GM06990 (cell line): ENCODE measurements around the gene P2RY4.
"Not testable (repeated sequence)": the region's sequence is repeated elsewhere in the genome, so short reads cannot be mapped to it uniquely, and the experiment has no call there.

Experiments
- DNase-seq: peaks from one replicate; pipeline ENCODE4 v3.0.0-alpha.2; 2011; ENCODE audit not compliant: insufficient read length; ENCODE audit errors: extremely low read depth
- H3K27me3 ChIP-seq: replicated peaks from 2 replicates; pipeline ENCODE4 v1.6.0; 2011; ENCODE audit warnings: low read length; ENCODE audit not compliant: control insufficient read depth, insufficient read depth
- H3K36me3 ChIP-seq: 2 replicates; pipeline ENCODE4 v1.5.1; 2011; ENCODE audit warnings: low read length; ENCODE audit not compliant: control insufficient read depth, insufficient read depth
- H3K4me3 ChIP-seq: replicated peaks from 2 replicates; pipeline ENCODE4 v1.5.1; 2011; ENCODE audit warnings: low read depth, mild to moderate bottlenecking, control low read depth, low read length
- TF ChIP-seq, protein P1 (sequence below): IDR thresholded peaks from 2 replicates; pipeline ENCODE4 v1.5.1; 2011; ENCODE audit warnings: low read length, control low read depth, mild to moderate bottlenecking, inconsistent platforms; ENCODE audit not compliant: insufficient read depth, poor library complexity, severe bottlenecking

The P2RY4 gene

DNA sequence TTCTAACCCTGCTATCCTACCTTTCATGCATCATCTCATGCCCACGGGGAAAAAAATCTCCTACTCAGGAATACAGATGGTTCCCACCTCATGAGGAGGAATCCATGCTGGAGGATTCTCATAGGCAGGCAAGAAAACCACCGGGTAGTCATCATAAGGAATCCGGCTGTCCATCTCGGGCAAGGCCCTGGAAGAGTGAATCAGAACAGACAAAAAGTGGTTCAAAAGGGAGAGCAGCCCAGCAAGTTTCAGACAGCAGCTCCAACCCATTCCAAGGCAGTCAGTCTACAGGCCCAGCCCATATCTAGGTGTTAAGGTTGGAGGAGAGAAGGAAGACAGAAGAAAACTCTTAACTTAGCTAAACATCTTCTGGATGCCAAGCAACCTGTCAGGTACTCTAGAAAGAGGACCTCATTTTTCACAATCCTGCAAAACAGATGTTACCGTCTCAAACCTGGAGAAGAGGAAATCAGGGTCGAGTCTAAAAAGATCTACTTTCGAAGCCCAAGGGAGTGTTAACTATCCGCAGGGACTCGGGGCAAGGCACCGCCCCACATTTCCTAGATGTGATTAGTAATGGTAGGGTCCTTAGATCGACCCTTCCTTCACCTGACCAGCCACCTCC lies 29.3 kb upstream of the P2RY4 start:
- peak overlapping the region; percentile 79 for H3K4me3 ChIP-seq

DNA sequence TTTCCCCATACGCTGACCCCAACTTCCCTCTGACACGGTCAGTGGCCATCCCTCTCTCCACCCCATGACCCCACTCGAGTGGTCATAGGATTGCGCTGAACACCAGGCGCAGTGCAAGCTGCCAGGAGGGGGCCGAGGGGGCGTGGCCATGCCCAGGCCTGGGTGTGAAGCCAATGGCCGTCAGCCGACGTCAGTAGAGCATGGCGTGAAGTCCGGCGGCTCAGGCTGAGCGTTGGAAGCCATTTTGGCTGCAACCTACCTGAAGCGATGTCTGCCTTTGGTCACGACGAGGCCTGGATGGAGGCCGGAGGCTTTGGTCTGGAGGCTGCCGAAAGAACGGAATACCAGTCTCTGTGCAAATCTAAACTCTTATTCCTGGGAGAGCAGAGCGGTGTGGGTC lies 21.9 kb upstream of the P2RY4 start, which contains the start of gene RAB41:
Gene RAB41 (plus strand): TSS at position 222 of the 400 bp plus-strand sequence. CDS start 46 bp downstream, at position 268.
- TF ChIP-seq, protein P1, sequence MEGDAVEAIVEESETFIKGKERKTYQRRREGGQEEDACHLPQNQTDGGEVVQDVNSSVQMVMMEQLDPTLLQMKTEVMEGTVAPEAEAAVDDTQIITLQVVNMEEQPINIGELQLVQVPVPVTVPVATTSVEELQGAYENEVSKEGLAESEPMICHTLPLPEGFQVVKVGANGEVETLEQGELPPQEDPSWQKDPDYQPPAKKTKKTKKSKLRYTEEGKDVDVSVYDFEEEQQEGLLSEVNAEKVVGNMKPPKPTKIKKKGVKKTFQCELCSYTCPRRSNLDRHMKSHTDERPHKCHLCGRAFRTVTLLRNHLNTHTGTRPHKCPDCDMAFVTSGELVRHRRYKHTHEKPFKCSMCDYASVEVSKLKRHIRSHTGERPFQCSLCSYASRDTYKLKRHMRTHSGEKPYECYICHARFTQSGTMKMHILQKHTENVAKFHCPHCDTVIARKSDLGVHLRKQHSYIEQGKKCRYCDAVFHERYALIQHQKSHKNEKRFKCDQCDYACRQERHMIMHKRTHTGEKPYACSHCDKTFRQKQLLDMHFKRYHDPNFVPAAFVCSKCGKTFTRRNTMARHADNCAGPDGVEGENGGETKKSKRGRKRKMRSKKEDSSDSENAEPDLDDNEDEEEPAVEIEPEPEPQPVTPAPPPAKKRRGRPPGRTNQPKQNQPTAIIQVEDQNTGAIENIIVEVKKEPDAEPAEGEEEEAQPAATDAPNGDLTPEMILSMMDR: no peak
- DNase-seq: no peak
- no peak within 1 kb of the TSS for H3K4me3 ChIP-seq
- no peaks in the 10 kb centered on the region for H3K36me3 ChIP-seq
- no peaks in the 10 kb centered on the region for H3K27me3 ChIP-seq

More for the DNA sequence above, 29.3 kb upstream of the P2RY4 start:
- Histone ChIP-seq H3K36me3 (no peaks in the 10 kb centered on the region), H3K27me3 (no peaks in the 10 kb centered on the region)
- DNase-seq: no peak
- TF ChIP-seq, protein P1: no peak

DNA sequence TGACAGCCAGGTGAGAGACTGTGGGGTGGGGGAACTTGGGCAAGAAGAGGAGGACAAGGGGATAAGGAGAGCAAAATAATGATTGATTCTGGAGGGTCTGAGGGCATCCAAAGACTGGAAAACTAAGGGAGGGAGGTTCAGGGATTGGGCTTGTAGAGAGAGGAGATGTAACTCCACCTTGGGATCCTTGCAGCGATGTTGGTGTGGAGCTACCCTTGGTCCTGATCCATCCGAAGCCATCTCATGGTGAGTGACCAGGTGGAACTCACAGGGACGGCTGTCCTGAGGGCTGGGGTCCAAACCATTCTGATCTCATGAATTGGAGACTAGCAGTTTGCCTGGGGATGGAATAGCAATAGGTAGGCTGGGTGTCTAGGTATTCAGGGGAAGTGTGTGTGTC lies 20.6 kb upstream of the P2RY4 start:
- no peak for DNase-seq
- no peaks in the 10 kb centered on the region for H3K36me3 ChIP-seq
- H3K4me3 ChIP-seq: no peak overlapping the region
- TF ChIP-seq, protein P1: no peak
- H3K27me3 ChIP-seq: no peaks in the 10 kb centered on the region

DNA sequence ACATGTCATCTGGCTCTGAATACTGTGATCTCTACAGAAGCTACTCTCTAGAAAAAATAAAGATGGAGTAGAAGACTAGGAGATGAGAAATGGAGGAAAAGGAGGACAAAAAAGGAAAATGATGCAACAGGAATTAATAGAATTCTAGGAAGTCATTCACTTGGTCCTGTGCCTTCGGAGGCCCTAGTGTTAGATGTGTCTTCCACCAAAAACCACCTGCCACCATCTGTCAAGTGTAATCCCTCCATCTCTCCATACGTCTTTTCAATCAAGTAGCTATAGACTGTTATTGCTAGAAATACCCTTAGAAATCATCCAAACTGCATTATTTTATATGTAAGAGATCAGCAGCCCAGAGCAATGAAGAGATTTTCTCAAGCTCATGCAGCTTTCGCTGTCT lies 19.1 kb upstream of the P2RY4 start:
- Histone ChIP-seq H3K36me3 (no peaks in the 10 kb centered on the region), H3K4me3 (no peak overlapping the region), H3K27me3 (no peaks in the 10 kb centered on the region)
- DNase-seq: no peak
- TF ChIP-seq, protein P1: no peak

DNA sequence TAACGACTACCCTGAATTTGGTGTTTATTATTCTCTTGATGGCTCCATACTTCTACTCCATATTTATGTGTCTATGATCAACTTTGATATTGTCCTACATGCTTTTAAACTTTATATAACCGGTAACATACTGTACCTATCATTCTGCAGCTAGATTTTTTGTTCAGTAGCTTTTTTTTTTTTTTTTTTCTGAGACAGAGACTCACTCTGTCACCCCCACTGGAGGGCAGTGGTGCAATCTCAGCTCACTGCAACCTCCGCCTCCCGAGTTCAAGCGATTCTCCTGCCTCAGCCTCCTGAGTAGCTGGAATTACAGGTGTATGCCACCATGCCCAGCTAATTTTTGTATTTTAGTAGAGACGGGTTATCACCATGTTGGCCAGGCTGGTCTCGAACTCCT lies 14.0 kb upstream of the P2RY4 start:
- H3K36me3 ChIP-seq, H3K27me3 ChIP-seq, DNase-seq, H3K4me3 ChIP-seq: not testable (repeated sequence)

DNA sequence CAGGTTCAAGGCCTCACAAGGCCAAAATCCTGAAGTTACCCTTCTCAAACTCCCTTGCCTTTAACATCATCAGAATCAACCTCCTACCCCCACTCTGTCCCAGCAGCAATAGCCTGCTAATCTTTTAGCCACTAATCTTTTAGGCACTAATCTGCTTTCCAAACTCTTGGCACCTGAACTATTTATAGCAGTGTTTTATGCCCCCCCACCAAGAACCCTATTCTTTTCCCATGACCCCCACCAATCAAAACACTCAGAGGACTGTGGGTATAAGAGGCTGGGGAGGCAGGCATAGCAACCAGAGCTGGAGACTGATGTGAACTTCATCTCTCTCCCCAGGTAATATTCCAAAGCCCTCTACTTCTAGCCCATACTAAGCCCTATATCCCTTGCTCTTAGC lies 8.0 kb upstream of the P2RY4 start, which contains the start of gene ARR3:
Gene ARR3 (plus strand): TSS at position 301 of the 400 bp plus-strand sequence. CDS start 1,052 bp downstream, outside the sequence.
- DNase-seq: no peak
- no peaks in the 10 kb centered on the region for H3K27me3 ChIP-seq
- no peaks in the 10 kb centered on the region for H3K36me3 ChIP-seq
- H3K4me3 ChIP-seq: no peak within 1 kb of the TSS
- TF ChIP-seq, protein P1: no peak
